ENCODE measurements around the gene SCAP. TPM values are rescaled to one million over a fixed set of nuclear protein-coding genes. Genes with fewer than 3 reads are reported as not detected.
"Not testable (repeated sequence)": the region's sequence is repeated elsewhere in the genome, so short reads cannot be mapped to it uniquely, and the experiment has no call there.

The SCAP gene
- polyA plus RNA-seq, 1 of the 3 experiments (the other 2 are of a cell fraction), result 28.0 TPM

DNA sequence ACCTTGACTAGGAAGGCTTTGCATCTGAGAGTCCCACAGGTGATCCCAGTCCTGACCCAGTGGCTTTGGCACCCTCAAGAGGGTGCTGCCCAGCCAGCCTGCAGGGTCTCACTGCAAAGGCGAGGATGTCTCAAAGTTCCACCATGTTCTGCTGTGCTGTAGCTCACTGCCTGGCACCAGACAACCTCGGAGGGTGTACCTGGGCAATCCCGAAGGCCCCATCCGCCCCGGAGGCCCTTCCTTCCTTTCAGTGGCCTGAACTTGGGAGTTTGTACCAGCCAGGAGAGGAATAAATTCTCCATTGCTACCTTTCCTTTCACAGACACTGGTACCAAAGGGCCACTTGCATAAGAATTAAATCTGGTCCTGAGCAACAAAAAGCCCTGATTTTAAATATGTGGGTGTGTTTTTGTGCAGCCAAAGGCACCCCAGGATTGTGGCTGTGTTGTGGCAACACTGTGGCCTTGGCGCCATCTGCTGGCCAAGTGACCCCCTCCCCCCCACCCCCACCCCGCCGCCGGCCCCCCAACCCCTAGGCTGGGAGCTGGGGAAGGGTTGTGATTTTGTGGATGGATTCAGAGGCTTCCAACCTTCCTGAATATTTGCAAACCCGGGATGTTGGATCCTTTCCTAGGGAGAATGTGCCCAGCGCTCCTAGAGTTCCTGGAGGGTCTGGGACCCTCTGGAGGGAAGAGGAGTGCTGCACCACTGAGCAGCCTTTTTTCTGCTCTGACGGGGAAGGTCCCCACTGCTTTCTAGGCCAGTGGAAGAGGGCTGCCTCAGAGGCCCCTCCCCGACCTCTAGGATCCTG, 104.6 kb downstream of the SCAP start:
- CTCF ChIA-PET, result interaction anchor here (0.5 to 2.2 kb wide), 15 partner anchors 9 to 882 kb away, joined by 3 to 9 read pairs (median 3); partner anchors contain the start of gene PTPN23
- POLR2A ChIA-PET, result no interaction called here
- peak; percentile 81 for DNase-seq
- no peak overlapping the region for H3K4me2 ChIP-seq
- H3K36me3 ChIP-seq (replicated peaks in 1 of 2; ENCODE audit: control insufficient read depth in 1 of 2, insufficient read depth in 2 of 2, low read length in 1 of 2), result no peaks in the 10 kb centered on the region
- H3K4me1 ChIP-seq (ENCODE audit: control insufficient read depth in 1 of 2, insufficient read depth in 2 of 2, low read depth in 1 of 2, low read length in 1 of 2), result no peaks in the 10 kb centered on the region
- no peak overlapping the region for H3K27ac ChIP-seq (ENCODE audit: low read depth in 2 of 2, low read length in 1 of 2)
- no peaks in the 10 kb centered on the region for H3K27me3 ChIP-seq (ENCODE audit: insufficient read depth)
- H3F3A ChIP-seq (replicated peaks; ENCODE audit: insufficient read depth), result peaks cover 9% of the 10 kb centered on the region
- H3K79me2 ChIP-seq (ENCODE audit: insufficient read depth), result no peaks in the 10 kb centered on the region
- no peaks in the 10 kb centered on the region for H4K20me1 ChIP-seq (ENCODE audit: insufficient read depth)
- no peak overlapping the region for H3K4me3 ChIP-seq (ENCODE audit: low read depth in 2 of 2, low read length in 1 of 2)
- no peak overlapping the region for H2AFZ ChIP-seq (ENCODE audit: low read depth)
- no peaks in the 10 kb centered on the region for H3K9me3 ChIP-seq
- WGBS (ENCODE audit: low lambda C conversion rate), result 15% methylated on average over 7 of the region's 13 CpGs
- no peaks in the 10 kb centered on the region for H3K9me2 ChIP-seq
- TF ChIP-seq NFIC (IDR thresholded peaks at IDR 0.05; ENCODE audit: borderline replicate concordance) (no peak), RAD21 (IDR thresholded peaks at IDR 0.05; ENCODE audit: low read length) (peak; percentile 50), EZH2phosphoT487 (IDR thresholded peaks at IDR 0.05; ENCODE audit: borderline replicate concordance, low read depth) (no peak), MAX (IDR thresholded peaks at IDR 0.05; ENCODE audit: low read depth) (no peak), REST (IDR thresholded peaks at IDR 0.05; ENCODE audit: low read depth, low read length) (no peak), TEAD4 (IDR thresholded peaks at IDR 0.05; ENCODE audit: borderline replicate concordance, insufficient read depth) (no peak), CTCF (IDR thresholded peaks at IDR 0.05) (peak; percentile 35)
- TF ChIP-seq, protein P1, sequence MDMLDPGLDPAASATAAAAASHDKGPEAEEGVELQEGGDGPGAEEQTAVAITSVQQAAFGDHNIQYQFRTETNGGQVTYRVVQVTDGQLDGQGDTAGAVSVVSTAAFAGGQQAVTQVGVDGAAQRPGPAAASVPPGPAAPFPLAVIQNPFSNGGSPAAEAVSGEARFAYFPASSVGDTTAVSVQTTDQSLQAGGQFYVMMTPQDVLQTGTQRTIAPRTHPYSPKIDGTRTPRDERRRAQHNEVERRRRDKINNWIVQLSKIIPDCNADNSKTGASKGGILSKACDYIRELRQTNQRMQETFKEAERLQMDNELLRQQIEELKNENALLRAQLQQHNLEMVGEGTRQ (IDR thresholded peaks at IDR 0.05; ENCODE audit: borderline replicate concordance, low read depth, low read length), result no peak
- no peak overlapping the region for H3K9ac ChIP-seq

DNA sequence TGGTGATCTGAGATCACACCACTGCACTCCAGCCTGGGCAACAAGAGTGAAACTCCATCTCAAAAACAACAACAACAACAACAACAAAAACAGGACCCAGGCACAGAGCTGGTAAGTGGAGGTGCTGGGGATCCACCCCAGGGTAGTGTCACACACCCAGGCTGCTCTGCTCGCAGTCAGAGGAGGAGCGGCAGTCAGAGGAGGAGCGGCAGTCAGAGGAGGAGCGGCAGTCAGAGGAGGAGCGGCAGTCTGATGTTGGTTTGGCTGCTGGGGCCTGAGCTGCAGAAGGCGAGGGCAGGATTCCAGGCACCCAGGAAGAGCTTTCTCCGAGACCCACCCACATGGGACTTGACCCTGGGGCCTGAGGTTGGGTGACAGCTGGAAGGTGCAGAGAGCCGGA, 105.7 kb downstream of the SCAP start:
- not testable (repeated sequence) for H3K27ac ChIP-seq (ENCODE audit: low read depth in 2 of 2, low read length in 1 of 2); H4K20me1 ChIP-seq (ENCODE audit: insufficient read depth); H3K4me2 ChIP-seq; H3K27me3 ChIP-seq (ENCODE audit: insufficient read depth); H3K36me3 ChIP-seq (replicated peaks in 1 of 2; ENCODE audit: control insufficient read depth in 1 of 2, insufficient read depth in 2 of 2, low read length in 1 of 2); H3K9ac ChIP-seq; DNase-seq; H3K4me1 ChIP-seq (ENCODE audit: control insufficient read depth in 1 of 2, insufficient read depth in 2 of 2, low read depth in 1 of 2, low read length in 1 of 2); H3K4me3 ChIP-seq (ENCODE audit: low read depth in 2 of 2, low read length in 1 of 2); H2AFZ ChIP-seq (ENCODE audit: low read depth); H3K9me2 ChIP-seq; H3K9me3 ChIP-seq; H3K79me2 ChIP-seq (ENCODE audit: insufficient read depth)
- POLR2A ChIA-PET, result interaction anchor here (0.9 kb wide), 1 partner anchor 11 kb away, joined by 4 read pairs; the partner anchor contains the start of gene PTPN23
- CTCF ChIA-PET, result interaction anchor here (0.8 to 2.2 kb wide), 9 partner anchors 9 to 881 kb away, joined by 3 to 9 read pairs (median 6); no protein-coding TSS in a partner anchor
- 94% methylated on average over 8 of the region's 8 CpGs for WGBS (ENCODE audit: low lambda C conversion rate)
- H3F3A ChIP-seq (replicated peaks; ENCODE audit: insufficient read depth), result peaks cover 18% of the 10 kb centered on the region

Measured in SK-N-SH (cell line).